A549 treated with AZD2906 at 1 μM for 4 hours (cell line): ENCODE results near the gene MRE11. TPM values are rescaled to one million over a fixed set of nuclear protein-coding genes. Genes with fewer than 3 reads are reported as not detected.

Source experiments
- total RNA-seq: library from RNA; stranded (reverse); fragments of 200-300 nt; extraction: Qiagen RNA extraction; gene quantifications from 5 replicates; pipeline ENCODE4 v1.2.3, GENCODE V29; 2022

The MRE11 gene
- 10.6 to 19.9 TPM (median 13.9 TPM) in 5 replicates for total RNA-seq

GRCh38 chr11:94493281-94494125, at the start of gene MRE11, which contains the start of gene ANKRD49:
Gene MRE11, minus strand, starts transcription at chr11:94493844. Its CDS starts 1,043 bp downstream, at chr11:94492801.
Gene ANKRD49, plus strand, starts transcription at chr11:94493984. Its CDS starts 2,710 bp downstream, at chr11:94496694.

GRCh38 chr11:94511932-94512781, 18.5 kb upstream of the MRE11 start, which contains the start of gene C11orf97:
Gene C11orf97, plus strand, starts transcription at chr11:94512461. Its CDS starts 68 bp downstream, at chr11:94512529.

GRCh38 chr11:94400839-94401772, 92.5 kb downstream of the MRE11 start, which contains the start of gene GPR83:
Gene GPR83, minus strand, starts transcription at chr11:94401419. Its CDS starts 172 bp downstream, at chr11:94401247.

Other genes with a start within 250 kb of the MRE11 start
- not detected in 5 replicates for gene IZUMO1R, start 189.3 kb downstream of the MRE11 start, total RNA-seq
- gene GPR83, start 92.4 kb downstream of the MRE11 start, total RNA-seq = 0.08 to 0.11 TPM (median 0.09 TPM) in 5 replicates
- gene ANKRD49, start 140 bp upstream of the MRE11 start, total RNA-seq = 4.8 to 7.8 TPM (median 6.5 TPM) in 5 replicates
- not detected in 5 replicates for gene C11orf97, start 18.6 kb upstream of the MRE11 start, total RNA-seq
- gene FUT4, start 50.1 kb upstream of the MRE11 start, total RNA-seq = 2.5 to 3.1 TPM (median 2.9 TPM) in 5 replicates
- gene PIWIL4, start 73.5 kb upstream of the MRE11 start, total RNA-seq = 0.15 to 0.30 TPM (median 0.21 TPM) in 5 replicates